Measurements from ENCODE around the gene PHACTR4.

Gene PHACTR4

GRCh38 chr1:28510273-28510969 is 140.9 kb downstream of the PHACTR4 start (continued):
- TF ChIP-seq, protein P1, sequence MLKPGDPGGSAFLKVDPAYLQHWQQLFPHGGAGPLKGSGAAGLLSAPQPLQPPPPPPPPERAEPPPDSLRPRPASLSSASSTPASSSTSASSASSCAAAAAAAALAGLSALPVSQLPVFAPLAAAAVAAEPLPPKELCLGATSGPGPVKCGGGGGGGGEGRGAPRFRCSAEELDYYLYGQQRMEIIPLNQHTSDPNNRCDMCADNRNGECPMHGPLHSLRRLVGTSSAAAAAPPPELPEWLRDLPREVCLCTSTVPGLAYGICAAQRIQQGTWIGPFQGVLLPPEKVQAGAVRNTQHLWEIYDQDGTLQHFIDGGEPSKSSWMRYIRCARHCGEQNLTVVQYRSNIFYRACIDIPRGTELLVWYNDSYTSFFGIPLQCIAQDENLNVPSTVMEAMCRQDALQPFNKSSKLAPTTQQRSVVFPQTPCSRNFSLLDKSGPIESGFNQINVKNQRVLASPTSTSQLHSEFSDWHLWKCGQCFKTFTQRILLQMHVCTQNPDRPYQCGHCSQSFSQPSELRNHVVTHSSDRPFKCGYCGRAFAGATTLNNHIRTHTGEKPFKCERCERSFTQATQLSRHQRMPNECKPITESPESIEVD (tag by site-specific recombination; IDR thresholded peaks at IDR 0.05) = no peak
- TF ChIP-seq, protein P2, sequence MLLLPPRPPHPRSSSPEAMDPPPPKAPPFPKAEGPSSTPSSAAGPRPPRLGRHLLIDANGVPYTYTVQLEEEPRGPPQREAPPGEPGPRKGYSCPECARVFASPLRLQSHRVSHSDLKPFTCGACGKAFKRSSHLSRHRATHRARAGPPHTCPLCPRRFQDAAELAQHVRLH (tag by site-specific recombination; IDR thresholded peaks at IDR 0.05) = no peak
- TF ChIP-seq ZSCAN5A (tag by site-specific recombination; IDR thresholded peaks at IDR 0.05) (no peak), KLF10 (tag by site-specific recombination; IDR thresholded peaks at IDR 0.05) (0 out of 2 replicates have a peak, but pooled peaks have one; percentile 11), ZBTB48 (tag by site-specific recombination; IDR thresholded peaks at IDR 0.05) (no peak), ZEB2 (tag by site-specific recombination; IDR thresholded peaks at IDR 0.05) (peak; percentile 27; the same call in 1 of the 2 replicates), IKZF3 (tag by site-specific recombination; IDR thresholded peaks at IDR 0.05) (peak; percentile 38; the same call in 1 of the 2 replicates), GLI4 (tag by site-specific recombination; IDR thresholded peaks at IDR 0.05) (no peak), ZNF548 (tag by site-specific recombination; IDR thresholded peaks at IDR 0.05) (no peak), TCF7L2 (IDR thresholded peaks at IDR 0.05; ENCODE audit: borderline replicate concordance, low read depth, low read length) (no peak), PRDM4 (tag by site-specific recombination; IDR thresholded peaks at IDR 0.05) (no peak), ZNF544 (tag by site-specific recombination; IDR thresholded peaks at IDR 0.05) (no peak), ZBTB20 (tag by site-specific recombination; IDR thresholded peaks at IDR 0.05) (0 out of 2 replicates have a peak, but pooled peaks have one; percentile 19), SP7 (tag by site-specific recombination; IDR thresholded peaks at IDR 0.05) (0 out of 2 replicates have a peak, but pooled peaks have one; percentile 13), ZNF701 (tag by site-specific recombination; IDR thresholded peaks at IDR 0.05) (no peak), ZFP3 (tag by site-specific recombination; IDR thresholded peaks at IDR 0.05; ENCODE audit: low read depth) (no peak), ZBTB1 (tag by site-specific recombination; IDR thresholded peaks at IDR 0.05) (no peak)
- TF ChIP-seq, protein P3, sequence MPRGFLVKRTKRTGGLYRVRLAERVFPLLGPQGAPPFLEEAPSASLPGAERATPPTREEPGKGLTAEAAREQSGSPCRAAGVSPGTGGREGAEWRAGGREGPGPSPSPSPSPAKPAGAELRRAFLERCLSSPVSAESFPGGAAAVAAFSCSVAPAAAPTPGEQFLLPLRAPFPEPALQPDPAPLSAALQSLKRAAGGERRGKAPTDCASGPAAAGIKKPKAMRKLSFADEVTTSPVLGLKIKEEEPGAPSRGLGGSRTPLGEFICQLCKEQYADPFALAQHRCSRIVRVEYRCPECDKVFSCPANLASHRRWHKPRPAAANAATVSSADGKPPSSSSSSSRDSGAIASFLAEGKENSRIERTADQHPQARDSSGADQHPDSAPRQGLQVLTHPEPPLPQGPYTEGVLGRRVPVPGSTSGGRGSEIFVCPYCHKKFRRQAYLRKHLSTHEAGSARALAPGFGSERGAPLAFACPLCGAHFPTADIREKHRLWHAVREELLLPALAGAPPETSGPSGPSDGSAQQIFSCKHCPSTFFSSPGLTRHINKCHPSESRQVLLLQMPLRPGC (tag by site-specific recombination; IDR thresholded peaks at IDR 0.05) = no peak
- TF ChIP-seq, protein P4, sequence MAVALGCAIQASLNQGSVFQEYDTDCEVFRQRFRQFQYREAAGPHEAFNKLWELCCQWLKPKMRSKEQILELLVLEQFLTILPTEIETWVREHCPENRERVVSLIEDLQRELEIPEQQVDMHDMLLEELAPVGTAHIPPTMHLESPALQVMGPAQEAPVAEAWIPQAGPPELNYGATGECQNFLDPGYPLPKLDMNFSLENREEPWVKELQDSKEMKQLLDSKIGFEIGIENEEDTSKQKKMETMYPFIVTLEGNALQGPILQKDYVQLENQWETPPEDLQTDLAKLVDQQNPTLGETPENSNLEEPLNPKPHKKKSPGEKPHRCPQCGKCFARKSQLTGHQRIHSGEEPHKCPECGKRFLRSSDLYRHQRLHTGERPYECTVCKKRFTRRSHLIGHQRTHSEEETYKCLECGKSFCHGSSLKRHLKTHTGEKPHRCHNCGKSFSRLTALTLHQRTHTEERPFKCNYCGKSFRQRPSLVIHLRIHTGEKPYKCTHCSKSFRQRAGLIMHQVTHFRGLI (tag by site-specific recombination; IDR thresholded peaks at IDR 0.05) = no peak
- TF ChIP-seq, protein P5, sequence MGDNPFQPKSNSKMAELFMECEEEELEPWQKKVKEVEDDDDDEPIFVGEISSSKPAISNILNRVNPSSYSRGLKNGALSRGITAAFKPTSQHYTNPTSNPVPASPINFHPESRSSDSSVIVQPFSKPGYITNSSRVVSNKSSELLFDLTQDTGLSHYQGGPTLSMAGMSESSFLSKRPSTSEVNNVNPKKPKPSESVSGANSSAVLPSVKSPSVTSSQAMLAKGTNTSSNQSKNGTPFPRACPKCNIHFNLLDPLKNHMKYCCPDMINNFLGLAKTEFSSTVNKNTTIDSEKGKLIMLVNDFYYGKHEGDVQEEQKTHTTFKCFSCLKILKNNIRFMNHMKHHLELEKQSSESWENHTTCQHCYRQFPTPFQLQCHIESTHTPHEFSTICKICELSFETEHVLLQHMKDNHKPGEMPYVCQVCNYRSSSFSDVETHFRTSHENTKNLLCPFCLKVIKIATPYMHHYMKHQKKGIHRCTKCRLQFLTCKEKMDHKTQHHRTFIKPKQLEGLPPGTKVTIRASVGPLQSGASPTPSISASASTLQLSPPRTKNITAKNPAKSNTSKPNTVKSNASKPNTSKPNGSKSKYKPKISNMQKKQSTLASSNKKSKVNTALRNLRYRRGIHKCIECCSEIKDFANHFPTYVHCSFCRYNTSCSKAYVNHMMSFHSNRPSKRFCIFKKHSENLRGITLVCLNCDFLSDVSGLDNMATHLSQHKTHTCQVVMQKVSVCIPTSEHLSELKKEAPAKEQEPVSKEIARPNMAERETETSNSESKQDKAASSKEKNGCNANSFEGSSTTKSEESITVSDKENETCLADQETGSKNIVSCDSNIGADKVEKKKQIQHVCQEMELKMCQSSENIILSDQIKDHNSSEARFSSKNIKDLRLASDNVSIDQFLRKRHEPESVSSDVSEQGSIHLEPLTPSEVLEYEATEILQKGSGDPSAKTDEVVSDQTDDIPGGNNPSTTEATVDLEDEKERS (tag by site-specific recombination; IDR thresholded peaks at IDR 0.05) = no peak
- TF ChIP-seq, protein P6, sequence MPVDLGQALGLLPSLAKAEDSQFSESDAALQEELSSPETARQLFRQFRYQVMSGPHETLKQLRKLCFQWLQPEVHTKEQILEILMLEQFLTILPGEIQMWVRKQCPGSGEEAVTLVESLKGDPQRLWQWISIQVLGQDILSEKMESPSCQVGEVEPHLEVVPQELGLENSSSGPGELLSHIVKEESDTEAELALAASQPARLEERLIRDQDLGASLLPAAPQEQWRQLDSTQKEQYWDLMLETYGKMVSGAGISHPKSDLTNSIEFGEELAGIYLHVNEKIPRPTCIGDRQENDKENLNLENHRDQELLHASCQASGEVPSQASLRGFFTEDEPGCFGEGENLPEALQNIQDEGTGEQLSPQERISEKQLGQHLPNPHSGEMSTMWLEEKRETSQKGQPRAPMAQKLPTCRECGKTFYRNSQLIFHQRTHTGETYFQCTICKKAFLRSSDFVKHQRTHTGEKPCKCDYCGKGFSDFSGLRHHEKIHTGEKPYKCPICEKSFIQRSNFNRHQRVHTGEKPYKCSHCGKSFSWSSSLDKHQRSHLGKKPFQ (tag by site-specific recombination; IDR thresholded peaks at IDR 0.05) = no peak

Measured in HEK293 (cell line).